HepG2 (cell line): Measurements from ENCODE around the gene FOXK2. TPM values are rescaled to one million over a fixed set of nuclear protein-coding genes. Genes with fewer than 3 reads are reported as not detected.
"Not testable (repeated sequence)": the region's sequence is repeated elsewhere in the genome, so short reads cannot be mapped to it uniquely, and the experiment has no call there.

Experiments
- ATAC-seq: fragments of 200-7000 bp; cut with Tn5 transposase; 3 replicates; pipeline ENCODE4 v1.9.1; 2020; ENCODE audit warnings: mild to moderate bottlenecking, moderate library complexity
- BruUV-seq: library from RNA; stranded (reverse); fragments of 400-500 nt; replicated peaks from 2 replicates; lab custom pipeline; 2021; lab: Mats Ljungman, UMichigan
- CTCF ChIA-PET: fragments of 300-600 bp; formaldehyde crosslinking; extraction: SDS; loops from one replicate; lab custom pipeline; 2021; ENCODE audit warnings: low total read pairs, inconsistent platforms, low intra/inter-chr PET ratio; lab: Yijun Ruan, JAX
- POLR2A ChIA-PET: fragments of 350-600 bp; sonication (Branson Sonifier 250); formaldehyde crosslinking; loops from one replicate; lab custom pipeline; 2020; ENCODE audit warnings: antibody characterized with exemption, inconsistent platforms; lab: Yijun Ruan, JAX
- DNase-seq: peaks from one replicate; pipeline ENCODE4 v3.0.0-alpha.2; 2015; ENCODE audit warnings: low spot score
- FAIRE-seq: peaks from 3 replicates; lab custom pipeline; 2011; peaks lifted over from hg19 to GRCh38; lab: Jason Lieb, UNC
- H2AFZ ChIP-seq: one replicate; pipeline ENCODE4 v1.6.1; 2011; ENCODE audit warnings: low read length, inconsistent platforms
- H3K27ac ChIP-seq: fragments of 300-600 bp; 3 replicates; pipeline ENCODE4 v1.8.0; 2011; ENCODE audit warnings: mixed run types, mild to moderate bottlenecking, mixed read lengths, low read length, inconsistent platforms; ENCODE audit not compliant: insufficient read depth; ENCODE audit errors: extremely low read length
- H3K27me3 ChIP-seq, 2 experiments: fragments of 200-600 bp in 1 of 2; 2 replicates in 1 of 2; 3 replicates in 1 of 2; pipeline versions ENCODE4 v1.6.0 to v1.8.0; 2011; ENCODE audit warnings: low read length in 2 of 2, mild to moderate bottlenecking in 2 of 2, moderate library complexity in 2 of 2, inconsistent platforms in 1 of 2; ENCODE audit not compliant: insufficient read depth in 2 of 2, control insufficient read depth in 1 of 2
- H3K36me3 ChIP-seq, 2 experiments: fragments of 200-600 bp in 1 of 2; replicated peaks in 1 of 2; 2 replicates in 1 of 2; 3 replicates in 1 of 2; pipeline versions ENCODE4 v1.5.1 to v1.8.0; 2011; ENCODE audit warnings: low read length in 2 of 2, inconsistent platforms in 1 of 2; ENCODE audit not compliant: insufficient read depth in 2 of 2, control insufficient read depth in 1 of 2
- H3K4me1 ChIP-seq: 2 replicates; pipeline ENCODE4 v1.5.1; 2012; ENCODE audit warnings: low read length, inconsistent platforms; ENCODE audit not compliant: insufficient read depth
- H3K4me2 ChIP-seq: 2 replicates; pipeline ENCODE4 v1.6.0; 2011; ENCODE audit warnings: low read depth, low read length, inconsistent platforms
- H3K4me3 ChIP-seq, 3 experiments: fragments of 200-600 bp in 1 of 3; sonication (generic), shearing (Covaris generic) in 1 of 3; replicated peaks in 1 of 3; 2 replicates each; pipeline ENCODE4 v1.5.1; 2011 to 2016; ENCODE audit warnings: low read length in 3 of 3, inconsistent platforms in 2 of 3, low read depth in 2 of 3, mild to moderate bottlenecking in 2 of 3, control low read depth in 1 of 3, mixed read lengths in 1 of 3; ENCODE audit not compliant: insufficient read depth in 1 of 3
- H3K79me2 ChIP-seq: one replicate; pipeline ENCODE4 v1.6.1; 2011; ENCODE audit warnings: low read length, inconsistent platforms; ENCODE audit not compliant: insufficient read depth
- H3K9ac ChIP-seq: 2 replicates; pipeline ENCODE4 v1.6.0; 2011; ENCODE audit warnings: mild to moderate bottlenecking, low read depth, low read length, inconsistent platforms; ENCODE audit not compliant: insufficient read depth
- H3K9me3 ChIP-seq: 2 replicates; pipeline ENCODE4 v1.5.1; 2012; ENCODE audit warnings: mild to moderate bottlenecking, low read length
- H4K20me1 ChIP-seq: 2 replicates; pipeline ENCODE4 v1.6.0; 2011; ENCODE audit warnings: inconsistent platforms, mild to moderate bottlenecking, low read length, moderate library complexity; ENCODE audit not compliant: insufficient read depth
- JDP2 ChIP-seq: sonication (generic); formaldehyde crosslinking; IDR thresholded peaks from 2 replicates; pipeline ENCODE4 v1.8.1; 2022; ENCODE audit warnings: missing genetic modification reagents, borderline replicate concordance
- KAT7 ChIP-seq: IDR thresholded peaks from 2 replicates; pipeline ENCODE4 v1.6.1; 2018; ENCODE audit warnings: borderline replicate concordance, missing compliant biosample characterization
- MAFG ChIP-seq: sonication (generic); formaldehyde crosslinking; IDR thresholded peaks from 2 replicates; pipeline ENCODE4 v1.5.1; 2020; ENCODE audit warnings: mild to moderate bottlenecking, missing genetic modification reagents
- RXRB ChIP-seq: IDR thresholded peaks from 2 replicates; pipeline ENCODE4 v1.6.1; 2016; ENCODE audit warnings: borderline replicate concordance, missing genetic modification reagents, missing compliant biosample characterization
- SOX6 ChIP-seq, 2 experiments: fragments of 450-650 bp in 1 of 2; sonication (generic) in 1 of 2; formaldehyde crosslinking in 1 of 2; IDR thresholded peaks; 2 replicates each; pipeline versions ENCODE4 v1.4.0 to v1.6.1; 2017 to 2020; ENCODE audit warnings: antibody characterized with exemption in 1 of 2, mild to moderate bottlenecking in 1 of 2, missing genetic modification reagents in 1 of 2
- TAF1 ChIP-seq: sonication (generic); formaldehyde crosslinking; IDR thresholded peaks from 2 replicates; pipeline ENCODE4 v1.4.0; 2020; ENCODE audit warnings: missing genetic modification reagents
- TBX3 ChIP-seq: fragments of 450-650 bp; IDR thresholded peaks from 2 replicates; pipeline ENCODE4 v1.6.1; 2017; ENCODE audit warnings: antibody characterized with exemption, mild to moderate bottlenecking, inconsistent platforms, borderline replicate concordance
- XBP1 ChIP-seq: sonication (generic); formaldehyde crosslinking; IDR thresholded peaks from 2 replicates; pipeline ENCODE4 v1.5.0; 2020; ENCODE audit warnings: missing genetic modification reagents
- ZFX ChIP-seq: sonication (generic); formaldehyde crosslinking; IDR thresholded peaks from 2 replicates; pipeline ENCODE4 v1.4.0; 2020; ENCODE audit warnings: mild to moderate bottlenecking, low read depth, missing genetic modification reagents, moderate library complexity
- ZMYM3 ChIP-seq: sonication (generic); formaldehyde crosslinking; IDR thresholded peaks from 2 replicates; pipeline ENCODE4 v1.5.1; 2020; ENCODE audit warnings: mild to moderate bottlenecking, missing genetic modification reagents
- ZNF317 ChIP-seq: sonication (generic); formaldehyde crosslinking; IDR thresholded peaks from 2 replicates; pipeline ENCODE4 v1.5.0; 2020; ENCODE audit warnings: mild to moderate bottlenecking, missing genetic modification reagents
- ZNF326 ChIP-seq: sonication (generic); formaldehyde crosslinking; IDR thresholded peaks from 2 replicates; pipeline ENCODE4 v1.4.0; 2020; ENCODE audit warnings: missing genetic modification reagents, borderline replicate concordance
- ZNF333 ChIP-seq: sonication (generic); formaldehyde crosslinking; IDR thresholded peaks from 2 replicates; pipeline ENCODE4 v1.4.0; 2020; ENCODE audit warnings: mild to moderate bottlenecking, missing genetic modification reagents, borderline replicate concordance
- ZNF772 ChIP-seq: sonication (generic); formaldehyde crosslinking; IDR thresholded peaks from 2 replicates; pipeline ENCODE4 v1.5.0; 2020; ENCODE audit warnings: mild to moderate bottlenecking, missing genetic modification reagents
- ZSCAN29 ChIP-seq: sonication (generic); formaldehyde crosslinking; conservative IDR thresholded peaks from 2 replicates; pipeline ENCODE4 v1.4.0; 2020; ENCODE audit warnings: mild to moderate bottlenecking, missing genetic modification reagents
- WGBS: methylation state at CpG from one replicate; pipeline ENCODE4 v1.1.6; 2017; ENCODE audit warnings: low lambda C conversion rate; 5-methylcytosine and 5-hydroxymethylcytosine counted together
- in situ Hi-C: cut with HindIII; loops from 2 replicates; pipeline ENCODE4 v1.10.0; 2017; ENCODE audit warnings: low pct_unique_long_range_greater_than_20kb; ENCODE audit not compliant: extremely low pct_ligation_motif_present
- intact Hi-C: fragments of 100-400 bp; cut with micrococcal nuclease; formaldehyde crosslinking; loops from one replicate; pipeline ENCODE4 v1.10.0; 2022; ENCODE audit not compliant: unreplicated experiment
- polyA plus RNA-seq, 8 experiments: library from polyadenylated mRNA; depleted of rRNA in 3 of 8; stranded (reverse) in 7 of 8; unstranded in 1 of 8; fragments of >200 nt; fragmentation: Illumina TruSeq in 4 of 8; extraction: Trizol in 4 of 8; gene quantifications; 2 replicates each; pipeline versions ENCODE4 v1.2.1 to v1.2.3, GENCODE V29; 2011 to 2016; ENCODE audit warnings: low read depth in 4 of 8, missing spikeins in 1 of 8, mixed read lengths in 1 of 8; ENCODE audit not compliant: insufficient read depth in 1 of 8
- total RNA-seq, 5 experiments: library from RNA; depleted of rRNA; stranded (reverse); fragments of >200 nt; fragmentation: Illumina TruSeq; extraction: Trizol; gene quantifications; 2 replicates each; pipeline ENCODE4 v1.2.3, GENCODE V29; 2016; ENCODE audit warnings: low read depth in 1 of 5
- TF ChIP-seq, protein P1 (sequence below): IDR thresholded peaks from 2 replicates; pipeline ENCODE4 v1.6.1; 2016
- TF ChIP-seq, protein P2 (sequence below): IDR thresholded peaks from 2 replicates; pipeline ENCODE4 v1.6.1; 2016; ENCODE audit warnings: mild to moderate bottlenecking, missing biosample characterization, missing genetic modification reagents

The FOXK2 gene
- total and polyA plus RNA-seq, 2 of the 13 experiments (the other 11 are each of a cell fraction or from before 2014, with no cell fraction given), result 67.1 to 67.2 TPM

DNA sequence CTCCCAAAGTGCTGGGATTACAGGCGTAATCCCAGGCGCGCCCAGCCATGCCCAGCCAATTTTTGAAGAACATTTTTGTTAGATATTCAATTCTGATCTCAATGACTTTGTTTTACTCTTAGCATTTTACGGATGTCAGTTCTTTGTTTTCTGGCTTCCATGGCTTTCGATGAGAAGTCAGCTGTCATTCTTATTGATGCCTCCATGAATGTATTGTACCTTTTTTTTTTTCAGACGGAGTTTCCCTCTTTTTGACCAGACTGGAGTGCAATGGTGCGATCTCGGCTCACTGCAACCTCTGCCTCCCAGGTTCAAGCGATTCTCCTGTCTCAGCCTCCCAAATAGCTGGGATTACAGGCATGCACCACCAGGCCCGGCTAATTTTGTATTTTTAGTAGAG, 5.7 kb upstream of the FOXK2 start:
- DNase-seq, in situ Hi-C loops, H3K36me3 ChIP-seq, CTCF ChIA-PET, H3K27me3 ChIP-seq, BruUV-seq, H3K4me2 ChIP-seq, H3K9ac ChIP-seq, H3K27ac ChIP-seq, FAIRE-seq, H2AFZ ChIP-seq, H3K9me3 ChIP-seq, H4K20me1 ChIP-seq: not testable (repeated sequence)
- WGBS, result 92% methylated on average over 10 of the region's 10 CpGs
- POLR2A ChIA-PET, result interaction anchor here (1.9 kb wide), 1 partner anchor 10 kb away, joined by 5 read pairs; no protein-coding TSS in a partner anchor
- peaks cover 31% of the 10 kb centered on the region for H3K4me1 ChIP-seq
- TF ChIP-seq ZNF317, result peak; percentile 98
- TF ChIP-seq, all 625 proteins: peak for 1; not testable (repeated sequence) for 624
- not testable (repeated sequence) for ATAC-seq, H3K79me2 ChIP-seq, H3K4me3 ChIP-seq
- intact Hi-C loops, result loop anchor here (10.0 kb wide), 1 partner anchor 179 kb away; the partner anchor contains the start of gene SECTM1

DNA sequence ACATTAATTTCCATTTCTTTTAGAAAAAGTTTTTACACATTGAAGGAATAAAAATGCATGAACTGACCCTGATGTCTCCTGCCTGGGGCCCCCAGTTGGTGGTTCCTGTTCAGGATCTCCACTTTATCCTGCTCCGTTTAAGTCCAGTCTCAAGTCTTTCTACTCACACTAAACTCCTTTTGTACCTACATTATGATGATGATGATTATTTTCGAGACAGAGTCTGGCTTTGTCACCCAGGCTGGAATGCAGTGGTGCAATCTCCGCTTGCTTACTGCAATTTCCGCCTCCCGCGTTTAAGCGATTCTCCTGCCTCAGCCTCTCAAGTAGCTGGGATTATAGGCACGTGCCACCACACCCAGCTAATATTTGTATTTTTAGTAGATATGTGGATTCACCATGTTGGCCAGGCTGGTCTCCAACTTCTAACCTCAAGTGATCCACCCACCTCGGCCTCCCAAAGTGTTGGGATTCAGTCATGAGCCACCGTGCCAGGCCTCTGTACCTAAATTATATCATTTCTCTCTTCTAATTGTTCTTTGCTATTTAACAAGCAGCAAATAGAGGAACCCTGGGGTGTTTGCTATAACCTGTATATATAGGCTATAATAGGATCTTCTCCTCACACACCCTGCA, 2.2 kb upstream of the FOXK2 start:
- FAIRE-seq (peak; percentile 96), DNase-seq (peak; percentile 95)
- BruUV-seq, result no TSS peak
- TF ChIP-seq ZNF772 (CRISPR knock-in tag) (peak; percentile 38; the same call in 1 of the 2 replicates), ZFX (peak; percentile 51), TAF1 (peak; percentile 18; the same call in 1 of the 2 replicates), MAFG (no peak), ZSCAN29 (CRISPR knock-in tag) (no peak), XBP1 (CRISPR knock-in tag) (no peak), KAT7 (peak; percentile 83; the same call in 1 of the 2 replicates), TBX3 (peak; percentile 86; the same call in 1 of the 2 replicates), SOX6 (IDR thresholded peaks at IDR 0.05) (no peak), SOX6 (CRISPR knock-in tag; IDR thresholded peaks at IDR 0.05) (peak; percentile 96), ZNF333 (no peak), ZNF326 (CRISPR knock-in tag) (no peak), JDP2 (CRISPR knock-in tag) (no peak), ZMYM3 (CRISPR knock-in tag) (peak; percentile 55; the same call in 1 of the 2 replicates), RXRB (peak; percentile 88)
- TF ChIP-seq, protein P1, sequence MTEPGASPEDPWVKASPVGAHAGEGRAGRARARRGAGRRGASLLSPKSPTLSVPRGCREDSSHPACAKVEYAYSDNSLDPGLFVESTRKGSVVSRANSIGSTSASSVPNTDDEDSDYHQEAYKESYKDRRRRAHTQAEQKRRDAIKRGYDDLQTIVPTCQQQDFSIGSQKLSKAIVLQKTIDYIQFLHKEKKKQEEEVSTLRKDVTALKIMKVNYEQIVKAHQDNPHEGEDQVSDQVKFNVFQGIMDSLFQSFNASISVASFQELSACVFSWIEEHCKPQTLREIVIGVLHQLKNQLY (CRISPR knock-in tag), result peak; percentile 85
- TF ChIP-seq, protein P2, sequence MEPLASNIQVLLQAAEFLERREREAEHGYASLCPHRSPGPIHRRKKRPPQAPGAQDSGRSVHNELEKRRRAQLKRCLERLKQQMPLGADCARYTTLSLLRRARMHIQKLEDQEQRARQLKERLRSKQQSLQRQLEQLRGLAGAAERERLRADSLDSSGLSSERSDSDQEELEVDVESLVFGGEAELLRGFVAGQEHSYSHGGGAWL, result no peak

More for the DNA sequence above, 2.2 kb upstream of the FOXK2 start:
- in situ Hi-C loops, result no loop called here
- peaks cover 19% of the 10 kb centered on the region for H4K20me1 ChIP-seq
- H2AFZ ChIP-seq, result peak overlapping the region; percentile 64
- H3K9ac ChIP-seq, result peak overlapping the region; percentile 59
- intact Hi-C loops, result loop anchor here (1.0 to 10.0 kb wide), 3 partner anchors 23 to 183 kb away; partner anchors contain the start of gene SECTM1
- 0% methylated on average over 10 of the region's 10 CpGs for WGBS
- peak overlapping the region; percentile 82 for H3K27ac ChIP-seq
- no peaks in the 10 kb centered on the region for H3K36me3 ChIP-seq
- ATAC-seq, result peak; percentile 34
- peaks cover 23% of the 10 kb centered on the region for H3K79me2 ChIP-seq
- H3K4me1 ChIP-seq, result peaks cover 32% of the 10 kb centered on the region
- H3K27me3 ChIP-seq, result no peaks in the 10 kb centered on the region; a peak in 1 of 5 replicates
- no peaks in the 10 kb centered on the region for H3K9me3 ChIP-seq
- peak overlapping the region; percentile 9 to 46 (median 18); a peak in 4 of 6 replicates for H3K4me3 ChIP-seq
- H3K4me2 ChIP-seq, result peak overlapping the region; percentile 78
- POLR2A ChIA-PET, result interaction anchor here (0.6 to 1.8 kb wide), 10 partner anchors 8 to 128 kb away, joined by 3 to 16 read pairs (median 6); partner anchors contain the start of gene NARF
- CTCF ChIA-PET, result no interaction called here
